COR-L47 (cell line): ENCODE data around the gene CA10.

Source experiments
- DNase-seq: peaks from one replicate; lab custom pipeline; 2025; lab: John Stamatoyannopoulos, UW

Gene CA10

DNA sequence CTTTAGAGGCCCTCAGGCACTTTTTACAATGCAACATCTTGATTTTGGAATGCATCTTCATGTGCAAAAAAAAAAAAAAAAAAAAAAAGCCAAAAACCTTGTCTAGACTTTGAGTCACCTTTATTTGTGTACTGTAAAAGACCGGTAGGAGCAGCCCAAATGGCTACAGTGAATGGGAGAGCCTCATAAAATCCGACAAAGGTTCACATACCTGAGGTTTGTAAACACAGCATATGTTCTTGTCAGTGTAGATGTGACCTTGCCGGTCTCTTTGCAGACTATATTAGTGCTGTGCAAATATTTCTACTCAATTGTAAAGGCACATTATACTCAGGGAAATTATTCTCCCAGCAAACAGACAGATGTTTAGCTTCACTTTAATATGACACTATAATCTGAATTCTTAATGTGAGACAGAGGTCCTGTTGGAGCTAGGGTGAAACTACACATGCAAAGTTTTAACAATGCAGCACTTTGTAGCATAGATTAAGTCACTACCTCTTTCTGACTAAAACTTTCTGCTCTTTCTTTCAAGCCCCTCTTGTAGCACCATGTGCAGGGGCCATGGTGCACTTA, 211.3 kb downstream of the CA10 start:
- DNase-seq = no peak

DNA sequence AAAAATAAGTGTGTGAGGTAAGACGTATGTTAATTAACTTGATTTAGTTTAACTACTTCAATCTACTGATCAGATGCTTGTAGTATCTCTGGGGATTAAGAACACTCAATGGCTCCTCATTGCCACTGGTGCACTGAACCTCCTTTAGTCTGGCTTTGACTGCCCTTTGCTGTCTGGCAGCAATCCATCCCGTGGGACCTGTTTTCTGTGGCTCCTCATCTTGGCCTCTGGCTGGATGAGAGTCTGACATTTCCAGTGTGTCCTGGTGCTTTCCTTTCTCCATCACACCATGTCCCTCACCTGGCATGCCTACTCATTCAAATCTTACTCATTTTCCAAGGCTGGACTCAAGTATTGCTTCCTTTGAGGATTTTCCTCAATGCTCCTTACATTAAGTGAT, 212.2 kb downstream of the CA10 start:
- no peak for DNase-seq

DNA sequence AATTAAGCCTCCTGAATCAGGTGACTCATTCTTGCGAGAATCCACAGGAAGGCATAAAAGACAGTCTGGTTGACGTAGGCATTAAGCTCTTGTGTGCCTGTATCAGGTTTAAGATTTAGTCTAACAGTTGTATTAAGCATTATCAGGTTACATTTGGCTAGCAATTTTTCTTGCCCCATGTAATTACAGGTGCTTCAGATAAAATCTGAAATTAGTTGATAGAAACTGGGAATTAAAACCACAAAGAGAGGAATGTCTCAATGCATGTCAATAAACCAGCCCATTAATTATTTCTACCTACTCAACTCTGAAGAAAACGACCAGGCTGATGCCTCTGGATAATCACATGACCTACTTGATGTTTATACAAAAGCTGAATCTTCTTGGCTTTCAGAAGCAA, 217.2 kb downstream of the CA10 start:
- no peak for DNase-seq

GRCh38 chr17:51937264-51937663, 221.2 kb downstream of the CA10 start:
- no peak for DNase-seq

DNA sequence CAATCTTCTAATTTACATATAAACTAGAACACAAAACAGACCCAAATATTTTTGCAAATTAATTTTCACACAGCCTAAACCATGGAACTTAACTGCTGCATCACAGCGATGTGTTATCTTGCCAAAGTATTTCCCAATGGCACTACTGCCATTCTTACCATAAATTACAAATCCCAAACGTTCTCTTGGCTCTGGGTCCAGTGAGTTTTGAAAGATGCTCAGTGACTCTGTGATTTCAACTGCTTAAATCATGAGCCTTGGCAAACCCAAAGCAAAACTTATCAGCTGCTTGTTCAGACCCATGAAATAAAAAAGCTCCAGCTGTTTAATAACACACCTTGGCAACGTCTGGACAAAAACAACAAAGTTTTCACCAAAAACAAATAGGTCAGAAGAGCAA, 223.0 kb downstream of the CA10 start:
- no peak for DNase-seq

DNA sequence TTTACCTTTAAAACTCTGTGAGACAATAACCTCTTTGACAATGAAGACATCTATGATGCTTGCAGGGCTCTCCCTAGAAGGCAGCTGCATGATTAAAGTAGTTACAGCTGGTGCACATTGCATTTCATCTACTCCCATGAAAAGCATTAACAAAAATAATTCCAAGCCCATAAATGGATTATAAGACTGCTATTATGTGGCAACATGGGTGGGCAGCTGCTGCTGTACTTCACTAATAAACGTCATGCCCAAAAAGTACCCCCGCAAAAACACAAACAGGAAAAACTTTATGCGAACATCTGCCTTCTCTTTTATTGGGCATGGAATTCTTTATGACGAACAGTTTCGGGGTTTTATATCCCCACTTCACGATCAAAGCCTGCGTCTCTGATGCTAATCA, 224.9 kb downstream of the CA10 start:
- DNase-seq = no peak

- DNase-seq = no peak
Measured at GRCh38 chr17:51926448-51926847, 232.1 kb downstream of the CA10 start.

GRCh38 chr17:51921500-51921899, 237.0 kb downstream of the CA10 start:
- DNase-seq = no peak

DNA sequence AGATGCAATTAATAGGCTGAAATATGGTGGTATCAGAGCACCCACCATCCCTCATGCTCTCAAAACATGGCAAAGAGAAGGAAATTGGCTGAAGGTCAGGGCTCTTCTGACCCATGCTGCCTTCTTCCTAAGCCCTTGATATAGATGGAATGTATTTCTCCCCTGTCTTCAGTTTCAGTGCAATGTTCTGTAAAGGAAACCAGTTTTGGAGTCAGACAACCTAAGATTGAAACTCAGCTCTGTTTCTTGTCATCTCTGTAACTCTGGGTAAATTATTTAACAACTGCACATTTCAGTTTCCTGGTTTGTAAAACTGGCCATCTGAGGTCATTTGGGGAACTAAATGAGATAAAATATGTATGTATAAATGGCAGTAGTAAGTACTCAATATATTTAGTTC, 243.9 kb downstream of the CA10 start:
- no peak for DNase-seq

- no peak for DNase-seq
Measured at GRCh38 chr17:51913491-51914205, 244.9 kb downstream of the CA10 start.

GRCh38 chr17:51912939-51913338, 245.6 kb downstream of the CA10 start:
- no peak for DNase-seq

- DNase-seq = no peak
Measured at GRCh38 chr17:51911237-51911636, 247.3 kb downstream of the CA10 start.

GRCh38 chr17:51909971-51910370, 248.5 kb downstream of the CA10 start:
- no peak for DNase-seq

GRCh38 chr17:51908841-51909537, 249.5 kb downstream of the CA10 start:
- DNase-seq = no peak

DNA sequence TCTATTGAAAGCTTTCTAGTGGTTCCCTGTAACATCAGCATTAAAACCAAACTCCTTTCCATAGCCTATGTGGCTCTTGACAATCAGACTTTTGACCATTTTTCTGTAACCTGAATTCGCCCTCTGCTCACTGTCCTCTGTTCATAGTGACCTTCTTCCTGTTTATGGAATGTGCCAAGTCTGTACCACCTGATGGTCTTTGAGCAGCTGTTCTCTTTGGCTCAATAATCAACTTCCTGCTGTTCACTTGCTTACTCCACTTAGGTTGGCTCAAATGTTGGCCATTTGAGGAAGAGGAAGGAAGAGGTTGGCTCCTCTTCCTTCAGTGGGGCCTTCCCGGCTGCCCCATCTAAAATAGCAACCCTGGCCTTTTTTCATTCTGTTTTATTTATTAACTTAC, 251.5 kb downstream of the CA10 start:
- no peak for DNase-seq

DNA sequence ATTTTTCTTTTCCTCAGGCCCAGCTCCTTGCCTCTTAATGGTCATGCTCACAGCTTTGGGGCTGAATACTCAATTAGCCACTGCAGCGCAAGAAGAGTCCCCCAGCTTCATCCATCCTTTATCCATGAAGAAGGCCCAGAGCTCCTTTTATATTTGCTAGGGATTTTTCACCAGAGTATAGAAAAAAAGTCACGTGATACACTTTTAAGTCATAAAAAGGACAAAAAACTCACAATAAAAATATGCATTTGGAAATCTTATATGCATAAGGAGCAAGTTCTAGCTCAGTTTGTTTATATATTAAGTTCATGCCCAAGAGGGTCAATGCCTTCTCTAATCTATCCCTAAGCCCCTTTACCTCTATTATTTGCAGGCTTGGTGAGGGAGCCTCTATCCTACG, 254.1 kb downstream of the CA10 start:
- no peak for DNase-seq

GRCh38 chr17:51901242-51901641, 257.3 kb downstream of the CA10 start:
- no peak for DNase-seq

DNA sequence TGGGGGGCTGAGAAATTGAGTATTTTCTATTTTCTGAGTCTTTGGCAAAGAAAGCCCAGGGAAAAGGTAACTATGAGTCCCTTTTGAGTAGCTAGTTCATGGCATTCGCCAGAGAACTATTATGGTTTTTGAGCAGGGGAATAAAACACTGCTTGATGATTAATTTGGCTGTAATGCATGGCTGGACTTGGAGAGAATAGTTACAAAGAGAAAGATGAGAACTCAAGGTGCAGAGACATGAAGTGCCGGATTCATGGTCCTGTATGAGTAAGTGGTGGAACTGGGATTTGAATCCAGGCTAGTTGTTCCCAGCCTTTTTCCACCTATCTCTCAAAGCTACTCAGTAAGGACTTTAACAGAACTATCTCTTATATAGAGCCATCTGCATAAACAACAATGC, 266.6 kb downstream of the CA10 start:
- no peak for DNase-seq

GRCh38 chr17:51890710-51891109, 267.8 kb downstream of the CA10 start:
- no peak for DNase-seq

DNA sequence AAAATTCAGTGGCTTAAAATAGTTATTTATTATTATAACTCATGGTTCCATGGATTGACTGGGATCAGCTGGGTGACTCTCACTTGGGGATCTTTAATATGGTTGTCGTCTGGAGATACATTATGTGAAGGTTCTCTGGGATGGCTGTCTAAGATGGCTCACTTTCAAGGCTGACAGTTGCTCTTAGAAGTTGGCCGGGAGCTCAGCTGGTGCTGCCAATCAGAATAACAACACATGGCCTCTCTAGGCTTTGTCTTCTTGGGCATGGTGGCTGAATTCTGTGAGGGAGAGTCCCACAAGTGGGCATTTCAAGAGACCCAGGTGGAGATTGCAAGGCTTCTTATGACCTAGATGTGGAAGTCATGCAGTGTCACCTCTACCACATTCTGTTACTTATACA, 269.7 kb downstream of the CA10 start:
- no peak for DNase-seq

GRCh38 chr17:51876986-51877385, 281.5 kb downstream of the CA10 start:
- DNase-seq = no peak

GRCh38 chr17:51873302-51873701, 285.2 kb downstream of the CA10 start:
- no peak for DNase-seq

- no peak for DNase-seq
Measured at GRCh38 chr17:51869387-51869786, 289.1 kb downstream of the CA10 start.
